Melanocyte of skin (primary cell): ENCODE measurements around the gene PRTN3. TPM values are rescaled to one million over a fixed set of nuclear protein-coding genes. Genes with fewer than 3 reads are reported as not detected.

Source experiments
- small RNA-seq, 2 donors: library from RNA; depleted of rRNA; stranded (forward); fragments of <200 nt; gene quantifications; one replicate each; pipeline ENCODE3, GENCODE V24; 2012
- total RNA-seq, 2 donors: library from RNA; depleted of rRNA; stranded (reverse); fragments of >200 nt; gene quantifications; 2 replicates each; pipeline ENCODE4 v1.2.3, GENCODE V29; 2012

PRTN3 gene
- total RNA-seq = not detected

GRCh38 chr19:840519-841206, at the start of gene PRTN3:
TSS of gene PRTN3 (plus strand) at chr19:840999. CDS start at chr19:841009, 10 bp downstream.

GRCh38 chr19:796692-797527, 43.9 kb upstream of the PRTN3 start, which contains the start of gene PTBP1:
TSS of gene PTBP1 (plus strand) at chr19:797452. CDS start at chr19:797498, 46 bp downstream.

GRCh38 chr19:821825-822503, 18.8 kb upstream of the PRTN3 start, which contains the start of gene PLPPR3:
TSS of gene PLPPR3 (minus strand) at chr19:821955. CDS start at chr19:821559, 396 bp downstream.

GRCh38 chr19:827710-828321, 13.0 kb upstream of the PRTN3 start, which contains the start of gene AZU1:
TSS of gene AZU1 (plus strand) at chr19:827837. CDS start at chr19:827847, 10 bp downstream.

GRCh38 chr19:852136-853013, 11.6 kb downstream of the PRTN3 start, which contains the start of gene ELANE:
TSS of gene ELANE (plus strand) at chr19:852303. CDS start at chr19:852329, 26 bp downstream.

GRCh38 chr19:858868-859843, 18.4 kb downstream of the PRTN3 start, which contains the start of gene CFD:
TSS of gene CFD (plus strand) at chr19:859664. CDS start at chr19:859690, 26 bp downstream.

GRCh38 chr19:892894-893689, 52.3 kb downstream of the PRTN3 start, which contains the start of the genes MED16 and RNU6-9:
TSS of gene MED16 (minus strand) at chr19:893187. CDS start at chr19:891131, 2,056 bp downstream.
TSS of gene RNU6-9 (plus strand) at chr19:893484.

Small RNA genes within 50 kb of the gene (small RNA-seq; reads per million reads assigned to genes)
- gene MIR3187 = 0 reads per million in 2 donors
- gene RNU6-9 = 7.0 to 71.3 reads per million in 2 donors

Other genes starting within 250 kb of the PRTN3 start
- gene POLRMT, start 207.5 kb upstream of the PRTN3 start, total RNA-seq = 10 to 100 TPM; 23.4 to 38.0 TPM
- not detected for gene FGF22, start 201.1 kb upstream of the PRTN3 start, total RNA-seq
- gene RNF126, start 177.8 kb upstream of the PRTN3 start, total RNA-seq = 10 to 100 TPM; 53.3 to 78.6 TPM
- 10 to 100 TPM; 18.6 to 54.0 TPM for gene FSTL3, start 164.6 kb upstream of the PRTN3 start, total RNA-seq
- not detected for gene PRSS57, start 145.5 kb upstream of the PRTN3 start, total RNA-seq
- 10 to 100 TPM in 1 of 2 donors, 1 to 10 TPM in 1; 6.0 to 10.3 TPM for gene PALM, start 132.1 kb upstream of the PRTN3 start, total RNA-seq
- gene MISP, start 89.9 kb upstream of the PRTN3 start, total RNA-seq = not detected
- 100 to 1,000 TPM; 124 to 198 TPM for gene PTBP1, start 43.5 kb upstream of the PRTN3 start, total RNA-seq
- under 1 TPM in 1 of 2 donors, not detected in 1; 0.33 TPM for gene PLPPR3, start 19.0 kb upstream of the PRTN3 start, total RNA-seq
- not detected for gene AZU1, start 13.2 kb upstream of the PRTN3 start, total RNA-seq
- gene ELANE, start 11.3 kb downstream of the PRTN3 start, total RNA-seq = not detected
- under 1 TPM in 1 of 2 donors, not detected in 1; 1.00 TPM for gene CFD, start 18.7 kb downstream of the PRTN3 start, total RNA-seq
- 10 to 100 TPM; 22.4 to 23.0 TPM for gene MED16, start 52.2 kb downstream of the PRTN3 start, total RNA-seq
- not detected for gene RNU6-9, start 52.5 kb downstream of the PRTN3 start, total RNA-seq
- 10 to 100 TPM; 20.6 to 23.3 TPM for gene R3HDM4, start 72.2 kb downstream of the PRTN3 start, total RNA-seq
- not detected for gene KISS1R, start 76.3 kb downstream of the PRTN3 start, total RNA-seq
- 10 to 100 TPM; 11.0 to 12.0 TPM for gene ARID3A, start 85.0 kb downstream of the PRTN3 start, total RNA-seq
- gene WDR18, start 143.3 kb downstream of the PRTN3 start, total RNA-seq = 10 to 100 TPM; 60.6 to 65.3 TPM
- under 1 TPM in 1 of 2 donors, not detected in 1; under 0.01 TPM for gene GRIN3B, start 159.4 kb downstream of the PRTN3 start, total RNA-seq
- gene TMEM259, start 180.1 kb downstream of the PRTN3 start, total RNA-seq = 100 to 1,000 TPM; 109 to 124 TPM
- not detected for gene RNU6-2, start 180.5 kb downstream of the PRTN3 start, total RNA-seq
- gene CNN2, start 185.6 kb downstream of the PRTN3 start, total RNA-seq = 10 to 100 TPM; 22.0 to 48.6 TPM
- gene ABCA7, start 199.1 kb downstream of the PRTN3 start, total RNA-seq = 10 to 100 TPM in 1 of 2 donors, 1 to 10 TPM in 1; 9.0 to 14.8 TPM
- 1 to 10 TPM in 1 of 2 donors, under 1 TPM in 1; 0.69 to 4.0 TPM for gene ARHGAP45, start 226.2 kb downstream of the PRTN3 start, total RNA-seq